Stimulated activated CD4-positive, alpha-beta T cell treated with anti-CD3 and anti-CD28 coated beads, Interleukin-2, amount 100 ng/mL, for 24 hours (primary cell): ENCODE data around the gene AP5B1.
"Not testable (repeated sequence)": the region's sequence is repeated elsewhere in the genome, so short reads cannot be mapped to it uniquely, and the experiment has no call there.

Experiments
- DNase-seq, 2 donors: peaks; one replicate each; pipeline ENCODE4 v3.0.0-alpha.2; 2020

AP5B1 gene

GRCh38 chr11:65782816-65783228, 2.0 kb upstream of the AP5B1 start:
- no peak for DNase-seq

- no peak for DNase-seq
These were observed 1.4 kb upstream of the AP5B1 start for GRCh38 chr11:65781962-65782815.

- DNase-seq = no peak
These were observed 581 bp upstream of the AP5B1 start for GRCh38 chr11:65781152-65781961.

- DNase-seq = peak; percentile 81 to 87
These were observed 632 bp downstream of the AP5B1 start for GRCh38 chr11:65779919-65780769.

GRCh38 chr11:65779669-65779918, 1.2 kb downstream of the AP5B1 start:
- DNase-seq = no peak

GRCh38 chr11:65778901-65779668, 1.7 kb downstream of the AP5B1 start:
- no peak for DNase-seq

- DNase-seq = no peak
These were observed 2.3 kb downstream of the AP5B1 start for GRCh38 chr11:65778431-65778900.

GRCh38 chr11:65777821-65778361, 2.9 kb downstream of the AP5B1 start:
- no peak for DNase-seq

GRCh38 chr11:65777241-65777640, 3.5 kb downstream of the AP5B1 start:
- no peak for DNase-seq

GRCh38 chr11:65776710-65777141, 4.0 kb downstream of the AP5B1 start:
- no peak for DNase-seq

- no peak for DNase-seq
These were observed 4.6 kb downstream of the AP5B1 start for GRCh38 chr11:65776196-65776595.

- DNase-seq = no peak
These were observed 6.1 kb downstream of the AP5B1 start for GRCh38 chr11:65774525-65775306.

GRCh38 chr11:65773784-65774411, 6.9 kb downstream of the AP5B1 start:
- no peak for DNase-seq

GRCh38 chr11:65771589-65772112, 9.1 kb downstream of the AP5B1 start:
- DNase-seq = no peak

- DNase-seq = no peak
These were observed 9.7 kb downstream of the AP5B1 start for GRCh38 chr11:65770951-65771567.

GRCh38 chr11:65767806-65768205, 13.0 kb downstream of the AP5B1 start:
- DNase-seq = not testable (repeated sequence)

- no peak for DNase-seq
These were observed 13.4 kb downstream of the AP5B1 start for GRCh38 chr11:65767406-65767805.

GRCh38 chr11:65766535-65766934, 14.2 kb downstream of the AP5B1 start:
- no peak for DNase-seq

GRCh38 chr11:65764434-65764833, 16.3 kb downstream of the AP5B1 start:
- no peak for DNase-seq

GRCh38 chr11:65762816-65763215, 18.0 kb downstream of the AP5B1 start:
- not testable (repeated sequence) for DNase-seq
